BE2C (cell line): Measurements from ENCODE around the gene UQCR11.

Experiments used
- DNase-seq: peaks from one replicate; pipeline ENCODE4 v3.0.0-alpha.2; 2020
- H3K27me3 ChIP-seq: fragments of 250-450 bp; sonication (Bioruptor Pico); 2 replicates; pipeline ENCODE4 v1.5.1; 2020; ENCODE audit warnings: mild to moderate bottlenecking
- H3K36me3 ChIP-seq: fragments of 250-450 bp; sonication (Bioruptor Pico); 2 replicates; pipeline ENCODE4 v1.5.1; 2020; ENCODE audit warnings: mild to moderate bottlenecking
- H3K4me1 ChIP-seq: fragments of 250-450 bp; sonication (Bioruptor Pico); 2 replicates; pipeline ENCODE4 v1.5.1; 2020
- H3K4me3 ChIP-seq: 2 replicates; pipeline ENCODE4 v1.5.1; 2011; ENCODE audit warnings: low read depth, low read length
- H3K9me3 ChIP-seq: fragments of 250-450 bp; sonication (Bioruptor Pico); 2 replicates; pipeline ENCODE4 v1.5.1; 2020
- CTCF ChIP-seq: IDR thresholded peaks from 2 replicates; pipeline ENCODE4 v1.5.1; 2012; ENCODE audit warnings: mild to moderate bottlenecking, low read depth, low read length

UQCR11 gene

GRCh38 chr19:1556390-1557070, 48.7 kb downstream of the UQCR11 start:
- H3K4me3 ChIP-seq, result no peak overlapping the region
- H3K4me1 ChIP-seq, result no peaks in the 10 kb centered on the region
- no peak for TF ChIP-seq CTCF
- H3K27me3 ChIP-seq, result no peaks in the 10 kb centered on the region
- H3K36me3 ChIP-seq, result peaks cover 27% of the 10 kb centered on the region
- DNase-seq, result no peak
- H3K9me3 ChIP-seq, result no peaks in the 10 kb centered on the region

GRCh38 chr19:1555487-1556389, 49.5 kb downstream of the UQCR11 start:
- H3K9me3 ChIP-seq, result no peaks in the 10 kb centered on the region
- H3K27me3 ChIP-seq, result no peaks in the 10 kb centered on the region
- TF ChIP-seq CTCF, result no peak
- DNase-seq, result no peak
- peaks cover 21% of the 10 kb centered on the region for H3K36me3 ChIP-seq
- H3K4me3 ChIP-seq, result no peak overlapping the region
- H3K4me1 ChIP-seq, result no peaks in the 10 kb centered on the region

DNA sequence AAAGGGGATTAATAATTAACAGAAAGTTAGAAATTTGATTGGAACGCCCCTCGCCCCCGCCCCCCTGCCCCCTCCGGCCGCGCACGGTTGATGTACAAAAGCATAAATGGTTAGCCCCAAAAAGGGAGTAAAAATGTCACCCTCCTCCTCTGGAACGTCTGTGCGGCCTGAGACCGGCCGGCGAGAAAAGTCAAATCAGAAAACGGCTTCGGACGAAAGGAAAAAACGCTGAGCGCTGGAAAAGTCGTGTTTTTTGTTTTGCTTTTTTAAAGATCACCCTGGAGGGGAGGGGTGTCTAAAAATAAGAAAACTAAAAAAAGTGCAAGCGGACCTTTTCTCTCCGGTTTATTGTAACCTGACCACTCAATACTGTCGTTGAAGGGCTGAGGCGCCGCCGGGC, 50.3 kb downstream of the UQCR11 start:
- Histone ChIP-seq H3K4me3 (no peak overlapping the region), H3K27me3 (no peaks in the 10 kb centered on the region), H3K36me3 (peaks cover 14% of the 10 kb centered on the region), H3K9me3 (no peaks in the 10 kb centered on the region), H3K4me1 (no peaks in the 10 kb centered on the region)
- no peak for TF ChIP-seq CTCF
- DNase-seq, result no peak

- H3K27me3 ChIP-seq, result no peaks in the 10 kb centered on the region
- no peaks in the 10 kb centered on the region for H3K9me3 ChIP-seq
- no peak for TF ChIP-seq CTCF
- DNase-seq, result no peak
- no peaks in the 10 kb centered on the region for H3K4me1 ChIP-seq
- H3K36me3 ChIP-seq, result peaks cover 14% of the 10 kb centered on the region
- H3K4me3 ChIP-seq, result no peak overlapping the region
Observed at GRCh38 chr19:1553415-1553814, 51.8 kb downstream of the UQCR11 start.

- H3K9me3 ChIP-seq, result no peaks in the 10 kb centered on the region
- no peaks in the 10 kb centered on the region for H3K4me1 ChIP-seq
- peaks cover 6% of the 10 kb centered on the region for H3K36me3 ChIP-seq
- no peak for TF ChIP-seq CTCF
- H3K27me3 ChIP-seq, result no peaks in the 10 kb centered on the region
- H3K4me3 ChIP-seq, result no peak overlapping the region
- no peak for DNase-seq
Observed at GRCh38 chr19:1551068-1552040, 53.9 kb downstream of the UQCR11 start.
